Psoas muscle (tissue), 8 donors: ENCODE results near the gene NPSR1. TPM values are rescaled to one million over a fixed set of nuclear protein-coding genes. Genes with fewer than 3 reads are reported as not detected.
A peak's percentile ranks its signal among the peaks of the same experiment; 100 is the strongest.
"Not testable (repeated sequence)": the region's sequence is repeated elsewhere in the genome, so short reads cannot be mapped to it uniquely, and the experiment has no call there.

Experiments
- ATAC-seq, 4 donors: fragments of 200-7000 bp; cut with Tn5 transposase; one replicate each; pipeline ENCODE4 v1.9.1; 2020; ENCODE audit warnings: moderate library complexity in 3 of 4, mild to moderate bottlenecking in 2 of 4
- DNase-seq, 2 donors: peaks; one replicate each; pipeline ENCODE4 v3.0.0-alpha.2; 2020
- H3K27ac ChIP-seq: fragments of 200-600 bp; one replicate; pipeline ENCODE4 v1.8.0; 2022
- H3K27me3 ChIP-seq, 3 donors: fragments of 200-600 bp in 1 of 3; one replicate each; pipeline versions ENCODE4 v1.6.1 to v1.8.0; 2013 to 2022; ENCODE audit warnings: low read length in 2 of 3, mild to moderate bottlenecking in 2 of 3, moderate library complexity in 1 of 3; ENCODE audit not compliant: insufficient read depth in 3 of 3
- H3K36me3 ChIP-seq, 2 donors: fragments of 200-600 bp in 1 of 2; one replicate each; pipeline versions ENCODE4 v1.6.1 to v1.8.0; 2013 to 2022; ENCODE audit warnings: low read depth in 1 of 2, mild to moderate bottlenecking in 1 of 2, moderate library complexity in 1 of 2; ENCODE audit not compliant: insufficient read depth in 1 of 2
- H3K4me1 ChIP-seq: fragments of 200-600 bp; one replicate; pipeline ENCODE4 v1.8.0; 2022
- H3K4me3 ChIP-seq: fragments of 200-600 bp; one replicate; pipeline ENCODE4 v1.8.0; 2022; ENCODE audit warnings: mild to moderate bottlenecking
- H3K9me3 ChIP-seq: fragments of 200-600 bp; one replicate; pipeline ENCODE4 v1.8.0; 2022
- WGBS, 3 donors: extraction: QIAGEN DNeasy Blood & Tissue Kit; methylation state at CpG; one replicate each; pipeline versions ENCODE4 v1.1.6 to v1.1.7; 2013; 5-methylcytosine and 5-hydroxymethylcytosine counted together
- intact Hi-C, 2 donors: fragments of 100-400 bp; cut with DNase I; formaldehyde crosslinking; loops; one replicate each; pipeline versions ENCODE4 v1.11.0 to v1.14.2; 2022
- polyA plus RNA-seq, 3 donors: library from polyadenylated mRNA; stranded (reverse); fragments of 200-250 nt; gene quantifications; one replicate each; pipeline ENCODE4 v1.2.3, GENCODE V29; 2013
- total RNA-seq, 4 donors: library from RNA; stranded (reverse); fragmentation: NEBNext Ultra II Directional in 2 of 4; extraction: Animal tissue kit (Norgen Biotek cat#: 25700) in 2 of 4; gene quantifications; one replicate each; pipeline versions ENCODE4 v1.2.1 to v1.2.4, GENCODE V29; 2021 to 2023
- TF ChIP-seq, protein P1 (sequence below): fragments of 200-600 bp; IDR thresholded peaks from one replicate; pipeline ENCODE4 v1.8.0; 2022; ENCODE audit warnings: antibody characterized with exemption
- donor health status: healthy with polysubstance abuse.
- donor health status: DM: no; HTN: no; CAD: no; lungs with moderate emphysema.
- donor health status: Bipolar disorder and iron deficiency.
- donor health status: healthy.
- donor health status: DM: yes; HTN: yes; CAD: no.
- donor health status: DM: no; HTN: no; CAD: no.
- donor health status: DM: no; HTN: no; CAD: no.
- donor health status: DM: yes; HTN: yes; CAD: no.

Gene NPSR1
- total and polyA plus RNA-seq, 7 donors = not detected

DNA sequence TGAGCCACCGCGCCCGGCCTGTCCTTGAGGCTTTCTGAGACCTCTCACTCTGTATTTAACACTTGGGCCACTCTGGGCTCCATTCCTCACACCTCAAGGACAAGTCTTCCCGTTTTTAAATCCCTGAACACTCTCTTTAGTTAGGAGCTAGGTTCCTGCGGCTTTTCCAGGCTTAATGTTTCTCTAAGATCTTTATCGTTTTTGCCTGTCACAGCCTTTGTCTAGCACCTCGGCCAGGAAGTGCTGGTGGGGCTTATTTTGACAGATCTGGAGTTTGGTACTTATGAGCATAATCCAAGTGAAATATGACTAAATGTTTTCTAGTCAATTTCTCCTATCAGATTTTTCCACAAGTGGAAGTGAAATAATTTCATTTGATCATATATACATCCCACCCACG lies 192.7 kb downstream of the NPSR1 start:
- Histone ChIP-seq H3K36me3 (no peaks in the 10 kb centered on the region), H3K4me3 (no peak overlapping the region), H3K4me1 (no peaks in the 10 kb centered on the region), H3K27ac (no peak overlapping the region), H3K27me3 (peaks cover 0 to 1% (median 0%) of the 10 kb centered on the region in 3 donors), H3K9me3 (no peaks in the 10 kb centered on the region)
- WGBS, 3 donors = 72 to 76% (median 72%) methylated on average over 8 of the region's 8 CpGs
- no peak for DNase-seq
- no peak for ATAC-seq
- TF ChIP-seq, protein P1, sequence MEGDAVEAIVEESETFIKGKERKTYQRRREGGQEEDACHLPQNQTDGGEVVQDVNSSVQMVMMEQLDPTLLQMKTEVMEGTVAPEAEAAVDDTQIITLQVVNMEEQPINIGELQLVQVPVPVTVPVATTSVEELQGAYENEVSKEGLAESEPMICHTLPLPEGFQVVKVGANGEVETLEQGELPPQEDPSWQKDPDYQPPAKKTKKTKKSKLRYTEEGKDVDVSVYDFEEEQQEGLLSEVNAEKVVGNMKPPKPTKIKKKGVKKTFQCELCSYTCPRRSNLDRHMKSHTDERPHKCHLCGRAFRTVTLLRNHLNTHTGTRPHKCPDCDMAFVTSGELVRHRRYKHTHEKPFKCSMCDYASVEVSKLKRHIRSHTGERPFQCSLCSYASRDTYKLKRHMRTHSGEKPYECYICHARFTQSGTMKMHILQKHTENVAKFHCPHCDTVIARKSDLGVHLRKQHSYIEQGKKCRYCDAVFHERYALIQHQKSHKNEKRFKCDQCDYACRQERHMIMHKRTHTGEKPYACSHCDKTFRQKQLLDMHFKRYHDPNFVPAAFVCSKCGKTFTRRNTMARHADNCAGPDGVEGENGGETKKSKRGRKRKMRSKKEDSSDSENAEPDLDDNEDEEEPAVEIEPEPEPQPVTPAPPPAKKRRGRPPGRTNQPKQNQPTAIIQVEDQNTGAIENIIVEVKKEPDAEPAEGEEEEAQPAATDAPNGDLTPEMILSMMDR = no peak
- intact Hi-C loops = no loop called here

DNA sequence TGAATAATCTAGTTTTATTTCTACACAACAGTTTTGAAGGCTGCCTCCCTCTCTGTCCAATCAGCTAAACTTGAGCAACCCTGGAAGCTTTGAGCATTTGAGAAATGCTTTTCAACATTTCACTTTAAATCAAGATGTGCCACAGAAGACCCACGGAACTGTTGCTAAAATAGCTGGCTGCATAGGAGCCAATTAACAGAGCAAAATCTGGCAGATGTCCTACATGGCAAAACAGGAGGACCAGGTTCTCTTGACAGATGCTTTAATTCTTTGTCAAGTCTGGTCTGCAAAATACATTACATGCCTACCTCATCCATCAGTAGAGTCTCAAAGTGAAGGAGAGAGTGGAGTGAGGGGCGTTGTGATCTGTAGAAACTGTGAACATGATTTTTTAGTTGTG lies 193.4 kb downstream of the NPSR1 start:
- no peak for DNase-seq
- 35 to 50% (median 42%) methylated on average over 2 of the region's 2 CpGs for WGBS, 3 donors
- intact Hi-C loops = no loop called here

DNA sequence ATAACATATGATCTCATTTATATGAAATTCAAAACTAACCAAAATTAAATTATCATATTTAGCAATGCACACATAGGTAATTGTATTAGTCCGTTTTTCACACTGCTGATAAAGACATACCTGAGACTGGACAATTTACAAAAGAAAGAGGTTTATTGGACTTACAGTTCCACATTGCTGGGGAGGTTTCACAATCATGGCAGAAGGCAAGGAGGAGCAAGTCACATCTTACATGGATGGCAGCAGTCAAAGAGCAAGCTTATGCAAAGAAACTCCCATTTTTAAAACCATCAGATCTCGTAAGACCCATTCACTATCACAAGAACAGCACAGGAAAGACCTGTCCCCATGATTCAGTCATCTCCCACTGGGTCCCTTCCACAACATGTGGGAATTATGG lies 200.4 kb downstream of the NPSR1 start:
- H3K27ac ChIP-seq, H3K36me3 ChIP-seq, H3K4me3 ChIP-seq, H3K27me3 ChIP-seq, H3K9me3 ChIP-seq, intact Hi-C loops, ATAC-seq, DNase-seq, H3K4me1 ChIP-seq: not testable (repeated sequence)
- 85 to 92% (median 88%) methylated on average over 2 of the region's 2 CpGs for WGBS, 3 donors

More for the DNA sequence above, 193.4 kb downstream of the NPSR1 start:
- TF ChIP-seq, protein P1 = no peak
- Histone ChIP-seq H3K27me3 (peaks cover 0 to 1% (median 0%) of the 10 kb centered on the region in 3 donors), H3K27ac (no peak overlapping the region), H3K4me1 (no peaks in the 10 kb centered on the region), H3K36me3 (no peaks in the 10 kb centered on the region), H3K9me3 (no peaks in the 10 kb centered on the region), H3K4me3 (no peak overlapping the region)
- no peak for ATAC-seq

DNA sequence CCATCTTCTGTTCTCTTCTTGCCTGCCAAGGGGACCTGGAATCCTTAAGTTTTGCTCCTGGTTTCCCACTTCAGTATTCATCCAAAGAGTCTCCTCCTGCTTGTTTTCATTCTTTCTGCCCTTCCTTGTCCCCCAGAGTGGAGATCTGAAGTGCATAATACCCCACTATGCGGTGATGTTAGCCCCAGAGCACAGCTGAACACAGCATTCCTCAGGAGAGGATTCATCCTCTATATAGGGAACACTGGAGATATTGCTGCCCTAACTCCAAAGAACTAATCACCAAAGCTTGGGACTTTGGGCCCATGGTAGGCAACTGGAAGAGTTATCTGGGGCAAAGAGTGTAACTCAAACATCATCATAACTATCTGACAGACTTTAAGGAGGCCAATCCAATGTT lies 201.3 kb downstream of the NPSR1 start:
- H3K4me3 ChIP-seq, H3K27me3 ChIP-seq, DNase-seq, ATAC-seq, intact Hi-C loops, H3K36me3 ChIP-seq, H3K27ac ChIP-seq, H3K9me3 ChIP-seq, H3K4me1 ChIP-seq: not testable (repeated sequence)
- 85 to 91% (median 87%) methylated on average over 1 of the region's 1 CpG for WGBS, 3 donors

DNA sequence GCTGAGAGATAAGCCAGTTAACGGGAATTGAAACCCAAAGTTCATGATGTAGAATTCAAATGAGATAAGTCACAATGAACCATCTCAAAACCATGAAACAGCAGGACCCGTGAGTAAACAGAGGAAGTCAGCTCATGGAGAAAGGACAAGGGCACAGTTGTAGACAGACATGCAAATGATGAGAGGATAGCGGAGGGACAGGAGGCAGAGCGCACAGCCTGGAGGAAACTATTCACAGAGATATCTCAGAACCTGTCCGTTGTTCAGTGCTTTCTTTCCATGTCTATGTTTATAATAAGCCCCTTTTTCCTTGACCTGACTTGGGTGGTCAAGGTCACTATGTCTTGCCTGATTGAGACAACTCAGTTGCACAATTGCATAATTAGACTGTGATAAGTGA lies 208.2 kb downstream of the NPSR1 start:
- H3K36me3 ChIP-seq, H3K9me3 ChIP-seq, ATAC-seq, intact Hi-C loops, H3K27ac ChIP-seq, DNase-seq, H3K4me3 ChIP-seq, H3K27me3 ChIP-seq, H3K4me1 ChIP-seq: not testable (repeated sequence)
- 84 to 94% (median 93%) methylated on average over 4 of the region's 5 CpGs for WGBS, 3 donors

DNA sequence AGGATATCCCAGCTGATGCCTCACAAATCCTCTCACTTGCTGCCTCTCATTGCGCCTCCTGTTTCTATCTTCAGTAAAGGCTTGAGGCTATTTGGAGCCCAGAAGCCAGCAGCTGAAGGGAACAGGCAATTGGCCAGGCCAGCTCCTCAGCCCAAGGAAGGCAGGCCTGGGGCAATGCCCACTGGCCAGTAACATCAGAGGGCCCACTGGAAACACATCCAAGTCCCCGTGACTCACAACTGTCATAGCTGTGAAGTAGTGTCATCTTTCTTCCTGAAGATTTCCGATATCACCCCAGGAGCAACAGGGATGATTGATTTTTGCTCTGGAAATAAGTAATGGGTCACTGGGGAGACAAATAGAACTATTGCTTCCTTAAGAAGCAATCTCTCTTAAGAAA lies 209.3 kb downstream of the NPSR1 start:
- H3K4me3 ChIP-seq, H3K27me3 ChIP-seq, intact Hi-C loops, H3K36me3 ChIP-seq, H3K4me1 ChIP-seq, H3K27ac ChIP-seq, H3K9me3 ChIP-seq, DNase-seq: not testable (repeated sequence)
- ATAC-seq = peak; percentile 67 to 92 (median 80)
- WGBS, 3 donors = 15 to 50% (median 24%) methylated on average over 3 of the region's 3 CpGs

DNA sequence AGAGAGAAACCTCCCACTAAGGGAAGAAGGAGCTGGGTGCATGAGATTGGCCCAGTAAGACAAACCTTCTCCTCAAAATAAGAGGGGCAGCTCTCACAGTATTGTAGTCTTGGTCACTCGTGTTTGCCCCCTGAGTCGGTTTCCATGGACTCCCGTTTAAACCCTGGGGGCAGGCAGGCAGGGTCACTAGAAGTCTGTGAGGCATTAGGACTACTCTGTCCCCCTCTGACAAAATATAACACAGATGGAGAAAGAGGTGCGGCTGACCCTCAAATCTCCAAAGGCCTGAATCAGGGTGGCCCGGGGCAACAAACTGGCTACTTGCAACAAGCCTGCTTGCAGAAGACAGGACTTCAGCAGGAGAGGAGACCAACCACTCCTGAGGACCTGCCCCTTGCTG lies 210.6 kb downstream of the NPSR1 start:
- intact Hi-C loops, H3K4me3 ChIP-seq, H3K27ac ChIP-seq, ATAC-seq, H3K4me1 ChIP-seq, DNase-seq, H3K9me3 ChIP-seq, H3K36me3 ChIP-seq, H3K27me3 ChIP-seq: not testable (repeated sequence)
- WGBS, 3 donors = 87 to 91% (median 90%) methylated on average over 5 of the region's 5 CpGs
